IMR-90 (cell line): ENCODE data around the gene MYF6. TPM values are rescaled to one million over a fixed set of nuclear protein-coding genes. Genes with fewer than 3 reads are reported as not detected.

ENCODE experiments used
- ATAC-seq: fragments of 200-7000 bp; cut with Tn5 transposase; 2 replicates; pipeline ENCODE4 v1.9.1; 2020; ENCODE audit warnings: low read depth, mild to moderate bottlenecking, moderate library complexity
- BruUV-seq: library from RNA; stranded (reverse); fragments of 400-500 nt; replicated peaks from 2 replicates; lab custom pipeline; 2021; lab: Mats Ljungman, UMichigan
- CTCF ChIA-PET: fragments of 300-600 bp; formaldehyde crosslinking; extraction: SDS; loops from one replicate; lab custom pipeline; 2021; ENCODE audit warnings: antibody characterized with exemption; lab: Yijun Ruan, JAX
- POLR2A ChIA-PET: fragments of 300-600 bp; sonication (Branson Sonifier 250); formaldehyde crosslinking; loops from one replicate; lab custom pipeline; 2022; ENCODE audit warnings: antibody characterized with exemption; ENCODE audit not compliant: unreplicated experiment; lab: Charles Lee
- DNase-seq: peaks from one replicate; pipeline ENCODE4 v3.0.0; 2013
- H2AFZ ChIP-seq: replicated peaks from 2 replicates; pipeline ENCODE3; 2013; ENCODE audit warnings: low read length, mild to moderate bottlenecking; ENCODE audit not compliant: poor library complexity
- H2AK5ac ChIP-seq: 2 replicates; pipeline ENCODE4 v1.6.1; 2013; ENCODE audit warnings: low read depth, low read length, inconsistent platforms
- H2AK9ac ChIP-seq: replicated peaks from 2 replicates; pipeline ENCODE3; 2013; ENCODE audit warnings: mild to moderate bottlenecking, low read depth, low read length, moderate library complexity; ENCODE audit not compliant: poor library complexity
- H2BK120ac ChIP-seq: 2 replicates; pipeline ENCODE4 v1.6.1; 2013; ENCODE audit warnings: low read depth, low read length, inconsistent platforms
- H2BK15ac ChIP-seq: 3 replicates; pipeline ENCODE4 v1.6.1; 2013; ENCODE audit warnings: low read depth, low read length, inconsistent platforms
- H2BK20ac ChIP-seq: 2 replicates; pipeline ENCODE4 v1.6.1; 2013; ENCODE audit warnings: low read depth, mild to moderate bottlenecking, inconsistent platforms, low read length, moderate library complexity
- H2BK5ac ChIP-seq: 2 replicates; pipeline ENCODE4 v1.6.1; 2013; ENCODE audit warnings: mild to moderate bottlenecking, low read depth, low read length, inconsistent platforms; ENCODE audit not compliant: poor library complexity, severe bottlenecking
- H3K14ac ChIP-seq: replicated peaks from 2 replicates; pipeline ENCODE4 v1.6.1; 2013; ENCODE audit warnings: low read depth, low read length, inconsistent platforms
- H3K18ac ChIP-seq: 2 replicates; pipeline ENCODE4 v1.6.1; 2013; ENCODE audit warnings: low read depth, low read length, control low read depth
- H3K23ac ChIP-seq: 2 replicates; pipeline ENCODE4 v1.6.1; 2013; ENCODE audit warnings: low read depth, low read length, inconsistent platforms
- H3K27ac ChIP-seq: 2 replicates; pipeline ENCODE4 v1.5.1; 2013; ENCODE audit warnings: mild to moderate bottlenecking, control low read depth, low read length; ENCODE audit not compliant: insufficient read depth
- H3K27me3 ChIP-seq: 2 replicates; pipeline ENCODE4 v1.6.1; 2013; ENCODE audit warnings: low read length; ENCODE audit not compliant: control insufficient read depth, insufficient read depth
- H3K36me3 ChIP-seq: 2 replicates; pipeline ENCODE4 v1.6.1; 2013; ENCODE audit warnings: low read length, mixed read lengths; ENCODE audit not compliant: control insufficient read depth, insufficient read depth
- H3K4ac ChIP-seq: 2 replicates; pipeline ENCODE4 v1.6.1; 2013; ENCODE audit warnings: low read depth, low read length, inconsistent platforms
- H3K4me1 ChIP-seq: 2 replicates; pipeline ENCODE4 v1.6.1; 2013; ENCODE audit warnings: low read length, mixed read lengths; ENCODE audit not compliant: control insufficient read depth, insufficient read depth
- H3K4me2 ChIP-seq: 2 replicates; pipeline ENCODE4 v1.6.1; 2013; ENCODE audit warnings: low read depth, mild to moderate bottlenecking, control low read depth, low read length, moderate library complexity
- H3K4me3 ChIP-seq: 2 replicates; pipeline ENCODE4 v1.5.1; 2013; ENCODE audit warnings: low read depth, mild to moderate bottlenecking, control low read depth, low read length, moderate library complexity; ENCODE audit not compliant: insufficient read depth
- H3K56ac ChIP-seq: 2 replicates; pipeline ENCODE4 v1.6.1; 2013; ENCODE audit warnings: low read length, inconsistent platforms; ENCODE audit not compliant: insufficient read depth; ENCODE audit errors: extremely low read depth
- H3K79me1 ChIP-seq, 2 experiments: 2 replicates each; pipeline ENCODE4 v1.6.1; 2013; ENCODE audit warnings: low read length in 2 of 2, inconsistent platforms in 1 of 2, low read depth in 1 of 2
- H3K9ac ChIP-seq: 2 replicates; pipeline ENCODE4 v1.6.1; 2013; ENCODE audit warnings: low read depth, low read length, control low read depth
- H3K9me1 ChIP-seq: 2 replicates; pipeline ENCODE4 v1.6.1; 2013; ENCODE audit warnings: low read length, inconsistent platforms; ENCODE audit not compliant: insufficient read depth
- H3K9me3 ChIP-seq: 2 replicates; pipeline ENCODE4 v1.6.1; 2013; ENCODE audit warnings: low read length; ENCODE audit not compliant: control insufficient read depth, insufficient read depth
- H4K20me1 ChIP-seq: 2 replicates; pipeline ENCODE4 v1.6.1; 2013; ENCODE audit warnings: low read length, inconsistent platforms; ENCODE audit not compliant: insufficient read depth
- H4K5ac ChIP-seq: 2 replicates; pipeline ENCODE4 v1.6.1; 2013; ENCODE audit warnings: mild to moderate bottlenecking, low read depth, low read length, control low read depth
- H4K8ac ChIP-seq, 2 experiments: 2 replicates each; pipeline ENCODE4 v1.6.1; 2013; ENCODE audit warnings: low read depth in 2 of 2, low read length in 2 of 2, control low read depth in 1 of 2, inconsistent platforms in 1 of 2
- H4K91ac ChIP-seq: 2 replicates; pipeline ENCODE4 v1.6.1; 2013; ENCODE audit warnings: low read depth, low read length, inconsistent platforms; ENCODE audit not compliant: insufficient read depth
- CEBPB ChIP-seq: IDR thresholded peaks from 2 replicates; pipeline ENCODE4 v1.6.1; 2012; ENCODE audit warnings: low read depth, low read length, improper control_type of control experiment
- CHD1 ChIP-seq: IDR thresholded peaks from 2 replicates; pipeline ENCODE4 v1.6.1; 2012; ENCODE audit warnings: low read depth, low read length, improper control_type of control experiment
- FOS ChIP-seq: fragments of 150-350 bp; IDR thresholded peaks from 2 replicates; pipeline ENCODE4 v1.6.1; 2016; ENCODE audit warnings: low read depth, low read length
- MAFK ChIP-seq: IDR thresholded peaks from 2 replicates; pipeline ENCODE4 v1.6.1; 2012; ENCODE audit warnings: low read depth, low read length, improper control_type of control experiment
- MAZ ChIP-seq: IDR thresholded peaks from 2 replicates; pipeline ENCODE4 v1.6.1; 2012; ENCODE audit warnings: low read depth, mild to moderate bottlenecking, low read length, improper control_type of control experiment, moderate library complexity, borderline replicate concordance
- MXI1 ChIP-seq: IDR thresholded peaks from 2 replicates; pipeline ENCODE4 v1.6.1; 2012; ENCODE audit warnings: low read depth, mild to moderate bottlenecking, low read length, moderate library complexity, borderline replicate concordance
- POLR2A ChIP-seq: IDR thresholded peaks from 2 replicates; pipeline ENCODE4 v1.6.1; 2012; ENCODE audit warnings: mild to moderate bottlenecking, low read depth, low read length
- RAD21 ChIP-seq: IDR thresholded peaks from 2 replicates; pipeline ENCODE4 v1.6.1; 2012; ENCODE audit warnings: low read length, improper control_type of control experiment
- RCOR1 ChIP-seq: IDR thresholded peaks from 2 replicates; pipeline ENCODE4 v1.6.1; 2012; ENCODE audit warnings: mild to moderate bottlenecking, low read length, improper control_type of control experiment; ENCODE audit not compliant: insufficient replicate concordance
- RFX5 ChIP-seq: IDR thresholded peaks from 2 replicates; pipeline ENCODE4 v1.8.0; 2012; ENCODE audit warnings: low read depth, mild to moderate bottlenecking, low read length, moderate library complexity
- SMC3 ChIP-seq: fragments of 150-350 bp; IDR thresholded peaks from 2 replicates; pipeline ENCODE4 v1.6.1; 2016; ENCODE audit warnings: low read depth, mild to moderate bottlenecking, antibody characterized with exemption, low read length, moderate library complexity
- WGBS, 2 experiments: methylation state at CpG; one replicate each; pipeline versions ENCODE4 v1.1.5 to v1.1.7; 2013; ENCODE audit warnings: missing lambda C conversion rate in 2 of 2; ENCODE audit not compliant: insufficient read length in 1 of 2; ENCODE audit errors: extremely low coverage in 2 of 2; 5-methylcytosine and 5-hydroxymethylcytosine counted together
- dilution Hi-C: fragments of 300-500 bp; cut with HindIII; formaldehyde crosslinking; loops from one replicate; pipeline ENCODE4 v1.14.3; 2018; ENCODE audit warnings: low sequenced_read_pairs; ENCODE audit not compliant: unreplicated experiment
- in situ Hi-C: fragments of 300-500 bp; cut with MboI; formaldehyde crosslinking; loops from 3 replicates; pipeline ENCODE4 v1.14.3; 2019; ENCODE audit warnings: low sequenced_read_pairs, inconsistent platforms, mixed read lengths
- intact Hi-C: fragments of 100-400 bp; cut with micrococcal nuclease; formaldehyde crosslinking; loops from 2 replicates; pipeline ENCODE4 v1.10.0; 2022
- polyA plus RNA-seq, 3 experiments: library from polyadenylated mRNA; depleted of rRNA; stranded (reverse); fragments of >200 nt; gene quantifications; 2 replicates each; pipeline ENCODE4 v1.2.3, GENCODE V29; 2012; ENCODE audit warnings: low replicate concordance in 1 of 3
- total RNA-seq: library from RNA; depleted of rRNA; stranded (reverse); fragments of >200 nt; gene quantifications from 2 replicates; pipeline ENCODE4 v1.2.3, GENCODE V29; 2012
- TF ChIP-seq, protein P1 (sequence below): conservative IDR thresholded peaks from 2 replicates; pipeline ENCODE4 v1.5.1; 2012; ENCODE audit warnings: mild to moderate bottlenecking, low read depth, low read length, improper control_type of control experiment
- TF ChIP-seq, protein P2 (sequence below): fragments of 150-350 bp; IDR thresholded peaks from 2 replicates; pipeline ENCODE4 v1.6.1; 2017; ENCODE audit warnings: mild to moderate bottlenecking, antibody characterized with exemption, low read length, low read depth

MYF6 gene
- total and polyA plus RNA-seq, 2 of the 4 experiments (the other 2 are of a cell fraction): not detected

DNA sequence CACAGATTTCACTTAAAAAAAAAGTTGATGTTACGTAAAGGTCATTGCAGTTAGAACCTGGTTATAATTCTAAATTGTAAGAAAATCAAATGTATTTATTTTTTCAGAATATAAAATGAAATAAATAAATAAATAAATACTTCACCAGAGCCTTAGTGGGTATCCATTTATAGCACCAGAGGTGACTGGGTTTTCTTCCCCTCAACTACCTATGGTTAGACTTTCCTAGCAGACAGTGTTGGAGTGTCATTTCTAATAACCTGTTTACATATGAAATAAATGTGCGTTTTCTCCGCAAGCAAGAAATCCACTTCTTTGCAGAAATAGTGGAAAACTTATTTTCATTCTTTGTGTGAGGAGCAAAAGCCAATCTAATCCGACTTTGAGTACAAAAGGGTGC, 6.0 kb downstream of the MYF6 start:
- H4K91ac ChIP-seq: no peak overlapping the region
- no TSS peak for BruUV-seq
- H2BK5ac ChIP-seq: no peak overlapping the region
- H3K18ac ChIP-seq: no peak overlapping the region
- H4K20me1 ChIP-seq: no peaks in the 10 kb centered on the region
- no peak overlapping the region for H2BK20ac ChIP-seq
- ChIA-PET CTCF (no interaction called here), POLR2A (no interaction called here)
- H2BK15ac ChIP-seq: no peak overlapping the region
- no peaks in the 10 kb centered on the region for H3K9me3 ChIP-seq
- no peaks in the 10 kb centered on the region for H3K9me1 ChIP-seq
- no peak overlapping the region for H3K4me3 ChIP-seq
- no peak overlapping the region for H4K5ac ChIP-seq
- ATAC-seq (no peak), DNase-seq (no peak)
- no peak overlapping the region for H3K4ac ChIP-seq
- no peak overlapping the region for H3K9ac ChIP-seq
- H3K56ac ChIP-seq: no peak overlapping the region
- in situ Hi-C loops: no loop called here
- no peak overlapping the region for H3K27ac ChIP-seq
- no peaks in the 10 kb centered on the region for H3K27me3 ChIP-seq
- no peak overlapping the region for H3K14ac ChIP-seq
- no peak overlapping the region for H3K4me2 ChIP-seq
- H3K79me1 ChIP-seq: no peaks in the 10 kb centered on the region
- no peak overlapping the region for H2AFZ ChIP-seq
- dilution Hi-C loops: no loop called here
- H3K23ac ChIP-seq: no peak overlapping the region
- H2AK5ac ChIP-seq: no peak overlapping the region
- intact Hi-C loops: no loop called here
- no peak for TF ChIP-seq POLR2A
- TF ChIP-seq FOS: no peak
- no peak for TF ChIP-seq RFX5
- TF ChIP-seq, protein P1, sequence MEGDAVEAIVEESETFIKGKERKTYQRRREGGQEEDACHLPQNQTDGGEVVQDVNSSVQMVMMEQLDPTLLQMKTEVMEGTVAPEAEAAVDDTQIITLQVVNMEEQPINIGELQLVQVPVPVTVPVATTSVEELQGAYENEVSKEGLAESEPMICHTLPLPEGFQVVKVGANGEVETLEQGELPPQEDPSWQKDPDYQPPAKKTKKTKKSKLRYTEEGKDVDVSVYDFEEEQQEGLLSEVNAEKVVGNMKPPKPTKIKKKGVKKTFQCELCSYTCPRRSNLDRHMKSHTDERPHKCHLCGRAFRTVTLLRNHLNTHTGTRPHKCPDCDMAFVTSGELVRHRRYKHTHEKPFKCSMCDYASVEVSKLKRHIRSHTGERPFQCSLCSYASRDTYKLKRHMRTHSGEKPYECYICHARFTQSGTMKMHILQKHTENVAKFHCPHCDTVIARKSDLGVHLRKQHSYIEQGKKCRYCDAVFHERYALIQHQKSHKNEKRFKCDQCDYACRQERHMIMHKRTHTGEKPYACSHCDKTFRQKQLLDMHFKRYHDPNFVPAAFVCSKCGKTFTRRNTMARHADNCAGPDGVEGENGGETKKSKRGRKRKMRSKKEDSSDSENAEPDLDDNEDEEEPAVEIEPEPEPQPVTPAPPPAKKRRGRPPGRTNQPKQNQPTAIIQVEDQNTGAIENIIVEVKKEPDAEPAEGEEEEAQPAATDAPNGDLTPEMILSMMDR: no peak
- TF ChIP-seq SMC3: no peak
- no peak for TF ChIP-seq CHD1
- no peak for TF ChIP-seq MAZ
- no peak for TF ChIP-seq CEBPB
- no peak for TF ChIP-seq RCOR1
- TF ChIP-seq, protein P2, sequence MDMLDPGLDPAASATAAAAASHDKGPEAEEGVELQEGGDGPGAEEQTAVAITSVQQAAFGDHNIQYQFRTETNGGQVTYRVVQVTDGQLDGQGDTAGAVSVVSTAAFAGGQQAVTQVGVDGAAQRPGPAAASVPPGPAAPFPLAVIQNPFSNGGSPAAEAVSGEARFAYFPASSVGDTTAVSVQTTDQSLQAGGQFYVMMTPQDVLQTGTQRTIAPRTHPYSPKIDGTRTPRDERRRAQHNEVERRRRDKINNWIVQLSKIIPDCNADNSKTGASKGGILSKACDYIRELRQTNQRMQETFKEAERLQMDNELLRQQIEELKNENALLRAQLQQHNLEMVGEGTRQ: no peak
- no peak for TF ChIP-seq RAD21
- no peak for TF ChIP-seq MAFK
- TF ChIP-seq MXI1: no peak
- no peak overlapping the region for H2BK120ac ChIP-seq
- H3K4me1 ChIP-seq: no peaks in the 10 kb centered on the region
- H2AK9ac ChIP-seq: no peak overlapping the region
- WGBS, 2 experiments: no CpG with 5 or more reads among the region's 4 CpGs
- H4K8ac ChIP-seq: no peak overlapping the region
- no peaks in the 10 kb centered on the region for H3K36me3 ChIP-seq
